ENCODE measurements around the gene GPR6.

Gene GPR6

GRCh38 chr6:110018486-110018885 is 40.4 kb downstream of the GPR6 start:
- H3K27me3 ChIP-seq (replicated peaks in 2 of 5; ENCODE audit: control insufficient read depth in 4 of 5, insufficient read depth in 5 of 5, low read length in 4 of 5): no peaks in the 10 kb centered on the region
- no peaks in the 10 kb centered on the region for H3K9me3 ChIP-seq (ENCODE audit: control extremely low read depth in 1 of 5, control insufficient read depth in 4 of 5, insufficient read depth in 2 of 5, low read depth in 1 of 5, low read length in 4 of 5)
- H3K36me3 ChIP-seq (ENCODE audit: control insufficient read depth in 4 of 4, insufficient read depth in 4 of 4, low read length in 3 of 4): no peaks in the 10 kb centered on the region
- ChIA-PET POLR2A (interaction anchor here (0.6 kb wide), 1 partner anchor 79 kb away, joined by 3 read pairs; no protein-coding TSS in a partner anchor), CTCF (interaction anchor here (1.2 kb wide), 1 partner anchor 25 kb away, joined by 3 read pairs; no protein-coding TSS in a partner anchor)
- H3K4me3 ChIP-seq (ENCODE audit: control insufficient read depth in 1 of 7, extremely low read depth in 1 of 7, insufficient read depth in 4 of 7, low read depth in 2 of 7, low read length in 6 of 7): no peak overlapping the region
- H3K4me1 ChIP-seq (ENCODE audit: control extremely low read depth in 1 of 4, control insufficient read depth in 4 of 4, insufficient read depth in 4 of 4, low read length in 3 of 4): peaks cover 3 to 24% (median 17%) of the 10 kb centered on the region in 4 experiments
- 100% methylated on average over 4 of the region's 5 CpGs for WGBS (ENCODE audit: insufficient coverage)
- H3K27ac ChIP-seq (ENCODE audit: insufficient read depth in 1 of 2, low read depth in 1 of 2, low read length in 2 of 2, poor library complexity in 1 of 2, severe bottlenecking in 2 of 2): no peak overlapping the region
- DNase-seq: no peak

- Histone ChIP-seq H3K9me3 (ENCODE audit: control extremely low read depth in 1 of 5, control insufficient read depth in 4 of 5, insufficient read depth in 2 of 5, low read depth in 1 of 5, low read length in 4 of 5) (no peaks in the 10 kb centered on the region), H3K4me3 (ENCODE audit: control insufficient read depth in 1 of 7, extremely low read depth in 1 of 7, insufficient read depth in 4 of 7, low read depth in 2 of 7, low read length in 6 of 7) (peak overlapping the region in 1 of 7 experiments; percentile 17)
Measured at GRCh38 chr6:110020888-110021287, 42.8 kb downstream of the GPR6 start.

GRCh38 chr6:110029144-110029543 is 51.0 kb downstream of the GPR6 start:
- Histone ChIP-seq H3K4me3 (ENCODE audit: control insufficient read depth in 1 of 7, extremely low read depth in 1 of 7, insufficient read depth in 4 of 7, low read depth in 2 of 7, low read length in 6 of 7) (no peak overlapping the region), H3K4me1 (ENCODE audit: control extremely low read depth in 1 of 4, control insufficient read depth in 4 of 4, insufficient read depth in 4 of 4, low read length in 3 of 4) (no peaks in the 10 kb centered on the region), H3K27me3 (replicated peaks in 2 of 5; ENCODE audit: control insufficient read depth in 4 of 5, insufficient read depth in 5 of 5, low read length in 4 of 5) (no peaks in the 10 kb centered on the region), H3K9me3 (ENCODE audit: control extremely low read depth in 1 of 5, control insufficient read depth in 4 of 5, insufficient read depth in 2 of 5, low read depth in 1 of 5, low read length in 4 of 5) (no peaks in the 10 kb centered on the region), H3K36me3 (ENCODE audit: control insufficient read depth in 4 of 4, insufficient read depth in 4 of 4, low read length in 3 of 4) (no peaks in the 10 kb centered on the region), H3K27ac (ENCODE audit: insufficient read depth in 1 of 2, low read depth in 1 of 2, low read length in 2 of 2, poor library complexity in 1 of 2, severe bottlenecking in 2 of 2) (no peak overlapping the region)
- WGBS (ENCODE audit: insufficient coverage): no CpG with 5 or more reads among the region's 1 CpG
- ChIA-PET POLR2A (interaction anchor here (0.6 kb wide), 1 partner anchor 105 kb away, joined by 4 read pairs; no protein-coding TSS in a partner anchor), CTCF (interaction anchor here (1.3 to 4.6 kb wide), 2 partner anchors 10 to 335 kb away, joined by 3 to 19 read pairs; no protein-coding TSS in a partner anchor)
- DNase-seq: no peak

More at GRCh38 chr6:110020888-110021287, 42.8 kb downstream of the GPR6 start:
- H3K27me3 ChIP-seq (replicated peaks in 2 of 5; ENCODE audit: control insufficient read depth in 4 of 5, insufficient read depth in 5 of 5, low read length in 4 of 5): no peaks in the 10 kb centered on the region
- ChIA-PET CTCF (interaction anchor here (1.4 kb wide), 1 partner anchor 19 kb away, joined by 3 read pairs; no protein-coding TSS in a partner anchor), POLR2A (no interaction called here)
- 14% methylated on average over 1 of the region's 3 CpGs for WGBS (ENCODE audit: insufficient coverage)
- peak; percentile 10 to 72 (median 65) for DNase-seq
- peaks cover 3 to 24% (median 17%) of the 10 kb centered on the region in 4 experiments for H3K4me1 ChIP-seq (ENCODE audit: control extremely low read depth in 1 of 4, control insufficient read depth in 4 of 4, insufficient read depth in 4 of 4, low read length in 3 of 4)
- peak overlapping the region in 1 of 2 experiments; percentile 1 for H3K27ac ChIP-seq (ENCODE audit: insufficient read depth in 1 of 2, low read depth in 1 of 2, low read length in 2 of 2, poor library complexity in 1 of 2, severe bottlenecking in 2 of 2)
- H3K36me3 ChIP-seq (ENCODE audit: control insufficient read depth in 4 of 4, insufficient read depth in 4 of 4, low read length in 3 of 4): no peaks in the 10 kb centered on the region
